Fibroblast of peridontal ligament (primary cell): ENCODE data around the gene SAV1.

Source experiments
- DNase-seq: peaks from one replicate; pipeline ENCODE4 v3.0.0-alpha.2; 2010; ENCODE audit errors: extremely low read depth

Gene SAV1

DNA sequence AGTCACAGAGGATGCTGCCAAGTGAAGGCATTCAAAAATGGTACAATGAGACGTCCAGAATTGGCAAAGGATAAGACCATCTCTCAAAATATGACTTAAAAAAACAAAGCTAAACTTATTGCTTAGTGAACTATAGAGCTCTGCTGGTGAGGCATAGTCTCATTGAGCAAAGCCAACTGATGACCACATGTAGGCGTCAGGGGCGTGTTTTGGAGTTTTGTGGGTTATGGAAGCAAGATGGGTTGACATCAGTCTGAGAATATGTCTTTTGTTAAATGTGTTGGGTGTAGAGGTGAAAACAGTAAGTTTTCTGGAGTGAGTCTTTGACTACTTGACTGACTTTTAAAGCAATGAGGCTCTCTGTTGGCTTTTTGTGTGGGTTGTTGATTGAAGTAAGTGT, 60.9 kb downstream of the SAV1 start:
- DNase-seq: peak; percentile 90

DNA sequence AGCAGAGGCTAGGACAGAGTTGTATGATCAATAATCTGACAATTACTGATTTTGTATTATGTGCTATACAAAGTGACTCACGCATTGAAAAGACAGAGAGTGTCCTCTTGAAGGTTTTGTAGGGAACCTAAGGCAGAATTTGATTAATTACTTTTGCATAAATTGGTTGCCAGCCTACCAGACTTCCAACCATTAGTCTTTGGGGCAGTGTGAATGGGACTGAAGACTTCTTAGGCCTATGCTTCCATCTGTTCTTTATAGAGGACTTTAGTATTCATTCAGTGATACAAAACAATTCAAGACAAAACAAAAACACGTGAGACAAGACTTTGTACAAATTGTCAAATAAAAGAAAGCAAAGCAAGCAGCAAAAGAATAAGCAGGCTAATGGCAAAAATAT, 61.6 kb downstream of the SAV1 start:
- DNase-seq: no peak

- peak; percentile 70 for DNase-seq
Observed at GRCh38 chr14:50605766-50606165, 62.3 kb downstream of the SAV1 start.

- no peak for DNase-seq
Observed at GRCh38 chr14:50603565-50603964, 64.5 kb downstream of the SAV1 start.

GRCh38 chr14:50602035-50602434, 66.1 kb downstream of the SAV1 start:
- DNase-seq: no peak

DNA sequence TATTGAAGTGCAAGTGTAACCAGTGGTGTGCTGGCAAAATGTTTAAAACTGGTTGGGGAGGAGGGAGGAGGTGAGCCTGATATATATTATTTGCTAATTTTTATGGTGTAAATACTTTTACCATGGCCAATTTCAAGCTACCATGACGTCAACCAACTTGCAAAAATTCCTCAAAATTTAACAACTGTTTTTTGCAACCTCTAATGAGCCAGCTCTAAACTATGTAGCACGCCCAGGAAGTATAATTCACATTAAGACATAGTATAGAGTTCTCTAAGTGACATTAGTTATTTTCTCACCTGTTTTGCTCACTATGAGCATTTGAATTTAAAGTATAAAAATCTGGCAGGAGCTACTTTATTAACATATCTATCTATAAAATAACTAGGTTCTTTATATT, 66.7 kb downstream of the SAV1 start:
- no peak for DNase-seq

- peak; percentile 52 for DNase-seq
Observed at GRCh38 chr14:50600849-50601248, 67.3 kb downstream of the SAV1 start.

- peak; percentile 84 for DNase-seq
Observed at GRCh38 chr14:50599700-50600444, 68.2 kb downstream of the SAV1 start.

- DNase-seq: no peak
Observed at GRCh38 chr14:50598765-50599164, 69.3 kb downstream of the SAV1 start.

DNA sequence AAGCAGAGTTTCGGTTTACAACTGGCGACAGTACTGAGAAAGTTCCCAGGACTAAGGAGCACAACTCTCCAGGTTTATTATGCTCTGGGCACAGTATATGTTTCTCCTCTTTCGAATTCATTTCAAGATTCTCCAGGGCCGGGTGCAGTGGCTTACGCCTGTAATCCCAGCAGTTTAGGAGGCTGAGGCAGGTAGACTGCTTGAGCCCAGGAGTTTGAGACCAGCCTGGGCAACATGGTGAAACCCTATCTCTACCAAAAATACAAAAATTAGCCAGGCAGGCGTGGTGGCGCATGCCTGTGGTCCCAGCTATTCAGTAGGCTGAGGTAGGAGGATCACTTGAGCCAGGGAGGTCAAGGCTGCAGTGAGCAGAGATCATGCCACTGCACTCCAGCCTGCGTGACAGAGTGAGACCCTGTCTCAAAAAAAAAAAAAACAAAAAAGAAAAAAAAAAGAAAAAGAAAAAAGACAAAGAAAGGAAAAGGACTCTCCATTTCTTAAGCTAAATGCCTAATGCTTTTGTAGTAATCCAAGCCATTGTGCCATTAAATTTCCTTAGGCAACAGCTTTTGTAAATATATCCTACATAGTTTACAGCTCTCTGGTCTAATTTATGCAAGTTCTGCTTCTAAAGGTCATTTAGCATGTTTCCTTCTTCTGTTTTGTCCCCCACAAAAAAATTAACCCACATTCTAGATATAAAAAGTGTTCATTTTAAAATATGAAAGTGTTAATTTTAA, 73.4 kb downstream of the SAV1 start:
- DNase-seq: no peak

DNA sequence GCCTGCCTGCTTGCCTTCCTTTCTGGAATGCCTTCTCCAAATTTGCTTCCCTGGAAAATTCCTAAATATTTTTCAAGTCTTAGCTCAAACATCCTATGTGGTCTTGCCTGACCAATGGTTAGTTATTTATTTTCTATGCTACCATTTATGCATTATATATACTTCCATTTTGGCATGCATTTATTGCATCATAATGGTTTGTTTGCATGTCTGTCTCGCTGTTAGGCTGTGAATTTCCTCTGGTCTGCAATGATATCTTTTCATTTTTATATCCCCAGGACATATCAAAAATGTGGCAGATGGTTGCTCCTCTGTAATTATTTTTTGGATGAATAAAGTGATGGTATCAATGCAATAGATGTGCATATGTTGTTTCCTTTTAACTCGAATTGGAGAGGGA, 77.6 kb downstream of the SAV1 start:
- no peak for DNase-seq
